ENCODE data around the gene SCD. TPM values are rescaled to one million over a fixed set of nuclear protein-coding genes. Genes with fewer than 3 reads are reported as not detected.

SCD gene
- total RNA-seq, 1 experiment from 2014 or later = 88.5 TPM

DNA sequence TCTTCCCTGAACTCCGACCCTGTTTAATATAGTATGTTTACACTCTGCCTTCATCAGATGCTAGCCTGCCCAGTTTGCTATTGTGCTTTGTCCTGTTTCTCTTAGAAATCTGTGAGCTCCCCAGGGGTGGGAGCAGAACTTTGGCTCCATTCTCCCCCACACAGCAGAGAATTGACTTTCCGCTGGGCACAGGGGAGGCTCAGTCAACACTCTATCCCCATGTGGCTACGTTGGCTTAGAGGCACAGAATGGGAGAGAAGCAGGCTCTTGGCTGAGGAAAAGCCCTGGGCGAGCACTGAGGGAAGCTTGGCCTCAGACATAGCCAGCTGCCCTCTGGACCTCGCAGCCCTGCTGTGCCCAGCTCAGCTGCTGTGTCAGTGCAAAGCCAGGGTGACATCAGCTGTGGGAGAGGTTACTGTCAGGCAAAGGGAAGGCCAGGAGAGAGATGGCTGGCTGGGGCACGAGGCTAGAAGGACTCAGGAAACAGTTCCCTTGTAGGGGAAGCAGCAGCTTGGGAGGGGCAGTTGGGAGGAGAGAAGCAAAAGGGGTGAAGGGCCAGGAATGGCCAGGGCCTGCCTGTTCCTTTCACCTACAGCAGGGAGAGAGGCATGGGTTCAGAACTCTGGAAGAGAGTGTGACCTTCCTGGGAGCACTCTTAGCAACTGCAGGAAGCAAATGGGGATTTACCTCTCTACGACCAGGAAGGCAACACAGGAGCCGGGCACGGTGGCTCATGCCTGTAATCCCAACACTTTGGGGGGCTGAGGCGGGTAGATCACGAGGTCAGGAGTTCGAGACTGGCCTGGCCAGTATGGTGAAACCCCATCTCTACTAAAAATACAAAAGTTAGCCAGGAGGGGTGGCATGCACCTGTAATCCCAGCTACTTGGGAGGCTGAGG, 5.8 kb upstream of the SCD start:
- DNase-seq (ENCODE audit: low read depth) = peak; percentile 37

DNA sequence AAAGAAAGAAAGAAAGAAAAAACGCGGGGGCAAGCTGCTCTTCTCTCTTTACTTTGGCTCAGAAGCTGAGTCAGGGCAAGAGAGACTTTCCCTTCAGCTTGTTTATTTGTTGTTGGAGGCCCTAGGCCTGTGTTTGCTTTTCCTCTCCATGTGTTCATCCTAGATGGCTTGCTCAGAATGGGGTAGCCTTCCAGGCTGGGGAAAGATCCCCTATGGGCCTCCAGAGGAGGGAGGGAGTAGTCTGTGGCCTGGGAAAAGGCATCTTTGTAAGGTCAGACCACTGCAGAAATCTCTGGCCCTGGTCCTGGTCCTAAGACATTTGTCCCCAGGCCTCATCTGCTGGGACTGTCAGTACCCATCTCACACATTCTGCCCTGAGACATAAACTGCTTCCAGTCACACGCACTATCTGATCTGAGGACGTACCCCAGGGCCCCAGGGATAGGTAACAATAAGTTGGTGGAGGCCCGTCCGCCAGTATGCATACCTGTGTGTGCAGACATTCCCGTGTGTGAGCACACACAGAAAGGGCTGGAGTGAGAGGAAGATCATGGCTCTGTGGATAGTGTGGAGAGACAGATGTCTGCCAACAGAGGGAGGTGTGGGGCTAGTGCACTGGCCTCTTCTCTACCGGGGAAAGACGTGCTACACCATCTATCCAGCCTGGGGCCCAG, 4.9 kb upstream of the SCD start:
- DNase-seq (ENCODE audit: low read depth) = peak; percentile 50

DNA sequence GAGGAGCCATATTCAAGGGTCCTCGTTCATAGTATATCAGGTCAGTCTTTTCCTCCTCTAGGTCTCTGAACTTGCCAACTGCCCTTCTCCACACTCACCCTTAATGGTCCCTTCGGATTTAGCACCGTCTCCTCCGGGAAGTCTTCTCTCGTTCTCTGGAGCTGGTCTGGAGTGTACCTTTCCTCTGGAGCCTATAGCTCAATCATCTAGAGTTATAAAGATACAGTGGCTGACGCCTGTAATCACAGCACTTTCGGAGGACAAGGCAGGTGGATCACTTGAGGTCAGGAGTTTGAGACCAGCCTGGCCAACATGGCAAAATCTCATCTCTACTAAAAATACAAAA, 4.4 kb upstream of the SCD start:
- DNase-seq (ENCODE audit: low read depth) = no peak

GRCh38 chr10:100344241-100344788, 2.7 kb upstream of the SCD start:
- no peak for DNase-seq (ENCODE audit: low read depth)

DNA sequence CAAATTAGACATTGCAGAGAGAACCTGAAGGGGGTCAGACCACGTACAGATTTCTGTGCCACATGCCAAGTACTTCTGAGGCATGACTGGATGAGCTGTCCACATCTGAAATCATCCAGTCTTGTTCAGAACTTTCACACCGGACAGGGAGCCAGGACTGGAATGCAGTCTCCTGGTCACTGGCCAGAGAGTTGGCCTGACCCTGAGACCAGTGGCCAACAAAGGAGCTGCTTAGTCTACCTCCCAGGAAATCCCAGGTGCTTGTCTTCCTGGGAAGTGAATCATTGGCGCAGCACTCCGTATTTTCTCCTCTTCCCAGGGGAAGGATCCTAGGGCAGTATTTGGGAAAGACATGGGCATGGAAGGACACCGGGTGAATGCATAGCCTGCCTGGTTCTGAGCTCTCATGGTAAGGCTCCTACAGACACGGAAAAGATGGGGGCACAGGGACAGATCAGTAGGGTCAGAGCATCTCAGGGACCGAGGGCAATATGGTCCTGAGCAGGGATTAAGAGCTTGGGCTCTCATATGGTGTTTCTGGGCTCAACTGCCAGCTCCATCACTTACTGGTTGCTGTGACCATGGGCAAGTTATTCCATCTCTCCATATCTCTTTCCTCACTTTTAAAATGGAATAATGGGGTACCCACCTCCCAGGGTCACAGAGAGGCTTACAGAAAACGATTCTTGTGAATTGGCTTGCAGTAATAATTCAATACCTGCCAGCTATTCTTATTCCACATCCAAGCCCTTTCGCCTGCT, 1.3 kb upstream of the SCD start:
- peak; percentile 49 for DNase-seq (ENCODE audit: low read depth)

- peak; percentile 44 for DNase-seq (ENCODE audit: low read depth)
Observed at GRCh38 chr10:100346351-100346764, 675 bp upstream of the SCD start.

DNA sequence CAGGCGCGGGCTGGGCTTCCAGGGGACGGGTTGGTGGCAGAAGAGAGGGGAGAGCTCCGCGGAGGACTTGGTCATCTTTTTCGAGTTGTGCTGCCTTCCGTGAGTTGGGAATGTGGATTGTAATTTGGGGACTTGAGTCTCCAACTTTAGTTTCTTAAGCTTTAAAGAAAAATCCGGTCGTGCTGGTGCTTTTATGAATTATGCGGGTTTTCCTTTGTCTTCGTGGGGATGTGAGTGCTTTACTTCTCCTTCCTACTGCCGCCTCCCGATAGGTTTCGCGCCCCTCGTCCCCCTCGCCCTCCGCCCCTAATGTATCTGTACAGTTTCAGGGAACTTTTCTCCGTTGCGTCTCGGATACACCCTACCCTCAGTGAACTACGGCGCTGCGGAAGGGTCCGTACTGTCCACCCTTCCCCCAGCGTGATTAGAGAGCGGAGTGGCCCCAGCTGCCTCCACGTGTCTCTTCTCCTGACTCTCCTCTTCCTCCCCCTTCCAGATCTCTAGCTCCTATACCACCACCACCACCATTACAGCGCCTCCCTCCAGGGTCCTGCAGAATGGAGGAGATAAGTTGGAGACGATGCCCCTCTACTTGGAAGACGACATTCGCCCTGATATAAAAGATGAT, 649 bp downstream of the SCD start:
- no peak for DNase-seq (ENCODE audit: low read depth)

DNA sequence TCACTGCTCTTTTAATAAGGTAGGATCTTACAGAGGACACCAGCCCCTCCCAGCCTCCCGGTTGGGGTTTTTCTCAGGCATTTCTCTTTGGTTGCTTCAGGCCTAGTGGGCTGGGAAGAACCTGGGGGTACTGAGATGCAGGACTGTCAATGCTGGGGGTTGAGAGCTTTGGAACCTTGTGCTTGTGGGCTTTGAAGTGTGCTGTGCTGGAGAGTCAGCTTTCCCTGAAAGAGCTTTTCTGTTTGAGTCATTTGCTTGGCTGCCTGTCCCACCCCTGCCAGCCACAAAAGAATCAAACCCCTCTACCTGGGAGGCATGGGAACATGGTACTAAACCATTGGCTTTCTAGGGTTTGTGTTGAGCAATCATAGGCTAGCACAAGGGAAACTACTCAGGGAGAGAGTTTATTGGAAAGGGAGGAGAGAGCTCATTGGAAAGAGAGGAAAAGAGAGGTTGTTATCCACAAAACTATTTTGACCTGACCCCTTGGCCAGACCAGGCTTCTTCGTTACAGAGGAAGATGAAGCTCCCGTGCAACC, 1.4 kb downstream of the SCD start:
- DNase-seq (ENCODE audit: low read depth) = no peak

GRCh38 chr10:100349087-100349486, 2.1 kb downstream of the SCD start:
- DNase-seq (ENCODE audit: low read depth) = no peak

DNA sequence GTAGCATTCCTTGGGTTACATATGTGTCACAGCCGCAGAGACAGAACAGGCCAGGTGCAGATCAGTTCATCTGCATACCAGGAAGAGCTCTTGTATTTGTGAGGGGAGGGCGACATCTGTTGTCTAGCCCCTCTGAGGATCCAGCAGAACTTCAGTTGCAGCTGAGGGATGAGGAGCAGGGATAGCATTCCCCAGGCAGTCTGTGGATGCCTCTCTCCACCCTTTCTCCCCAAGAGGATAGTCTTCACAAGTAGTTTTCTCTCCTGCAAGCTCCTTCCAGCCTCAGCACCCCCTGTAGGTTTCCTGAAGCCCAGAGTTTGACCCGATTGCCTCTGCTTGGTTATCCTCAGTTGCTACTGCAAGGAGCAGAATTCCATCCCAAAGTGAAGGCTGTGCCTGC, 2.6 kb downstream of the SCD start:
- no peak for DNase-seq (ENCODE audit: low read depth)

GRCh38 chr10:100350914-100351485, 4.0 kb downstream of the SCD start:
- DNase-seq (ENCODE audit: low read depth) = no peak

GRCh38 chr10:100353770-100354485, 6.9 kb downstream of the SCD start:
- DNase-seq (ENCODE audit: low read depth) = no peak

DNA sequence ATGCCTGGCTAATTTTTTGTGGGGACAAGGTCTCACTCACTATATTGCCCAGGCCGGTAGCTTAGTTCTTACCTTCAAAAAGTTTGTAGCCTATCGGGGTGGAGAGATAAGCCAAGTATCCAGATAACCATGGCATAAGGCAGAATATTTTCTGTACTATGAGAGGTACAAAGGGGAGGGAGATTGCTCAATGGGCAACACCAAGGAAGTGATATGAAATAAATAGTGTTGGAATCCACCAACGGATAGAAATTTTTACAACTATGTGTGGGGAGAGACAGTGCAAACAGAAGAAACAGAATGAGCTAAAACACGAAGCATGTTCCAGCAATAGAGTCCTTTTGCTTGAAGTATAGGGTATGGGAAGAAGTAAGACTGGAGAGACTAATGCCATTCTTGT, 8.1 kb downstream of the SCD start:
- no peak for DNase-seq (ENCODE audit: low read depth)

- no peak for DNase-seq (ENCODE audit: low read depth)
Observed at GRCh38 chr10:100356067-100357017, 9.3 kb downstream of the SCD start.

DNA sequence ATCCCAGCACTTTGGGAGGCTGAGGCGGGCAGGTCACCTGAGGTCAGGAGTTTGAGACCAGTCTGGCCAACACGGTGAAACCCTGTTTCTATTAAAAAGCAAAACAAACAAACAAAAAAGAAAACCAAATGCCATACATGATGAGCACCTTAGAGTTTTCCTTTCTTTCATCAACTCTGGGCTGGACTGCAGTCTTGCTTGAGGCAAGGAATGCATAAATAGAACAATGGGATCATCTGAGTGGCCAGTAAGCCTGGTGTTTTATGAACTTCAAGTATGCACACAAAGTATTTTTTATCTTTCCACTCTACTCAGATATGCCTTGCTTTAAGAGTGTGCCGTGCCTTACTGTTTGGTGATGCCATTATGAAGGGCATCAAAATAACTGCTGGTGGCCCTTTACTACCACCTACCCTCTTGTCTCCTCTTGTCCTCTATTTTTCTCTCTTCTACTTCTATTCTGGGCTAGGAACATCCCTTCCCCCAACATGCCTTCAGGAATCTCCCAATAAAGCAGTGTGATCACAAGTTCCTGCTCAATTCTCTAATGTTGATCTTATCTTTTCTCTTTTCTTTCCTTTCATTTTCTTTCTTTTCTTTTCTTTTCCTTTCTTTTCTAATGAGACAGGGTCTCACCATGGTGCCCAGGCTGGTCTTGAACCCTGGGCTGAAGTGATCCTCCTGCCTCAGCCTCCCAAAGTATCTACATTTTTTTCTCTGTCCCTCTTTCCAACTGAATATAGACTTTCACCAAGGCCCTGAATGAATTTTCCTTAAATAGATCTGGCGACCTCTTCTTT, 10.2 kb downstream of the SCD start:
- no peak for DNase-seq (ENCODE audit: low read depth)

GRCh38 chr10:100359030-100359432, 12.0 kb downstream of the SCD start:
- no peak for DNase-seq (ENCODE audit: low read depth)

- DNase-seq (ENCODE audit: low read depth) = no peak
Observed at GRCh38 chr10:100359529-100360150, 12.6 kb downstream of the SCD start.

DNA sequence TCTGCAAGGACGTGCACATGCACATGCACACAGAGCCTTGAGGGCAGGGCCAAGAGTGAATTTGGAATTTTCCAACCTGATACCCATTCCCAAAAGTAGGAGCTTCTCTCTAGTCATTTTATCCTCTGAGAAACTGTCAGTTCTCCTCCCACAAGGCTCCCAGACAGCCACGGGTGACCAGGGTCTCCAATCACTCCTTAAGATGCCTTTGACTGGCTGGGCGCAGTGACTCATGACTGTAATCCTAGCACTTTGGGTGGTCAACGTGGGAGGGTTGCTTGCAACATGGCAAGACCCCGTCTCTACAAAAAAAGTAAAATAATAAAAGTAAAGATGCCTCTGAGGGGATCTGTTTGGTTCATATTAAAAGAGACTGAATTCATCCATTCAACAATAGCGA, 13.2 kb downstream of the SCD start:
- DNase-seq (ENCODE audit: low read depth) = no peak
